Measurements from ENCODE around the gene LDLRAD4.

LDLRAD4 gene

DNA sequence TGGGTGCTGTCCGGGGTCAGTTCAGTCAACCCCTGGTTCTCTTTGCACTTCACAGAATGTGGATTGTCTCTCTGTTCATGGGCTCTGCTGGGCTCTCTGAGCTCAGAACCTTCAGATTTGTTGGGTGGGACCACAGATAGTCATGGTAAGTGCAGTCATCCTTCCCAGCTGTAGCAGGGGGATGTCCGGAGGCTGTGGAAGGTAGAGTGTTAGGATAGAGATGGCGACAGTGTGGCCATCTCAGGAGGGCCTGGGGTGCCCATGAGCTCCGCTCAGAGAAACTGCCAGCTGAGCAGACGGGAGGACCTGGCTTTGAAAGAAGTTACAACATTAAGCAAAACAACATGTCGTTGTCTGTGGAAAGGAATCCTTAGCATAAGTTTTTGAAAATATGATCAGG lies 358.0 kb downstream of the LDLRAD4 start:
- no peak overlapping the region for H2AFZ ChIP-seq (ENCODE audit: low read depth)
- no peaks in the 10 kb centered on the region for H3K36me3 ChIP-seq (ENCODE audit: insufficient read depth)

DNA sequence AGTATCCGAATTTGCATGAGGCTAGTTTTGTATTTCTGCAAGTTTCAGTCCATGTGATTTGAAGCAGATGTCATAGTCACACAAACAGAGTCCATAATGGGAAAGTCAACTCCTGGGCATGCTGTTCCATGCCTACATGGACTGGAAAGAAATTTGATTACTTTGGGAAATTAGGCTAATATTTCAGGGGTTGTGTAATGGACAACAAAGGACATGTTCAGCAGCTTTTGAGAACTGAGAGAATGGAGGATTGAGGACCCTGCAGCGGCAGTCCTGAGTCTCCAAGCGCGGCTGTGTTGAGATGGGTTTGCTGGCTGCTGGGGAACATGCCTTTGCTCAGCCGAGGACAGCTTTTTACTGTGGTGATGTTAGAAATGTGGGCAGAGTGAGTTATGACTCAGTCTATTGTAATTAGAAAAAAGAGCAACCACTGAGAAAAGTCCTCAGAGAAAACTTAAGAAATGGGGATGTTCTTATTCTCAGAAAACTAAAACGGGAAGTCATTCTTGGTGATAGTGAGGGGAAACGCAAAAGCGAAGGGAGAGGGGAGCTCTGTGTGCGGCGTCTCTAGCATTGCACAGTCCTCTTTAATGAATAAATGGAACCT lies 358.6 kb downstream of the LDLRAD4 start:
- H3K4me3 ChIP-seq (IDR thresholded peaks at IDR 0.05; ENCODE audit: insufficient read depth, low read depth, low read length), result no peak overlapping the region
- H3K4me1 ChIP-seq (ENCODE audit: low read depth, poor library complexity, severe bottlenecking), result peaks cover 6% of the 10 kb centered on the region
- peak overlapping the region; percentile 42 for H3K4me2 ChIP-seq
- H3K27me3 ChIP-seq (ENCODE audit: insufficient read depth, low read depth), result no peaks in the 10 kb centered on the region
- H4K20me1 ChIP-seq (ENCODE audit: insufficient read depth), result no peaks in the 10 kb centered on the region
- TF ChIP-seq, protein P1, sequence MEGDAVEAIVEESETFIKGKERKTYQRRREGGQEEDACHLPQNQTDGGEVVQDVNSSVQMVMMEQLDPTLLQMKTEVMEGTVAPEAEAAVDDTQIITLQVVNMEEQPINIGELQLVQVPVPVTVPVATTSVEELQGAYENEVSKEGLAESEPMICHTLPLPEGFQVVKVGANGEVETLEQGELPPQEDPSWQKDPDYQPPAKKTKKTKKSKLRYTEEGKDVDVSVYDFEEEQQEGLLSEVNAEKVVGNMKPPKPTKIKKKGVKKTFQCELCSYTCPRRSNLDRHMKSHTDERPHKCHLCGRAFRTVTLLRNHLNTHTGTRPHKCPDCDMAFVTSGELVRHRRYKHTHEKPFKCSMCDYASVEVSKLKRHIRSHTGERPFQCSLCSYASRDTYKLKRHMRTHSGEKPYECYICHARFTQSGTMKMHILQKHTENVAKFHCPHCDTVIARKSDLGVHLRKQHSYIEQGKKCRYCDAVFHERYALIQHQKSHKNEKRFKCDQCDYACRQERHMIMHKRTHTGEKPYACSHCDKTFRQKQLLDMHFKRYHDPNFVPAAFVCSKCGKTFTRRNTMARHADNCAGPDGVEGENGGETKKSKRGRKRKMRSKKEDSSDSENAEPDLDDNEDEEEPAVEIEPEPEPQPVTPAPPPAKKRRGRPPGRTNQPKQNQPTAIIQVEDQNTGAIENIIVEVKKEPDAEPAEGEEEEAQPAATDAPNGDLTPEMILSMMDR (conservative IDR thresholded peaks at IDR 0.05; ENCODE audit: low read depth, low read length), result no peak
- no peaks in the 10 kb centered on the region for H3K36me3 ChIP-seq (ENCODE audit: insufficient read depth)
- H3K27ac ChIP-seq, result peak overlapping the region; percentile 1; the same call in 1 of the 2 replicates
- H3K79me2 ChIP-seq (ENCODE audit: insufficient read depth, low read depth), result no peaks in the 10 kb centered on the region
- H3K9ac ChIP-seq, result peak overlapping the region; percentile 4; the same call in 1 of the 2 replicates
- peak overlapping the region; percentile 45; the same call in 1 of the 2 replicates for H2AFZ ChIP-seq (ENCODE audit: low read depth)

More for the DNA sequence above, 358.0 kb downstream of the LDLRAD4 start:
- Histone ChIP-seq H3K4me1 (ENCODE audit: low read depth, poor library complexity, severe bottlenecking) (peaks cover 6% of the 10 kb centered on the region), H4K20me1 (ENCODE audit: insufficient read depth) (no peaks in the 10 kb centered on the region), H3K4me2 (0 out of 2 replicates have a peak overlapping the region, but pooled peaks have one; percentile 42), H3K79me2 (ENCODE audit: insufficient read depth, low read depth) (no peaks in the 10 kb centered on the region), H3K9ac (no peak overlapping the region), H3K27ac (no peak overlapping the region), H3K27me3 (ENCODE audit: insufficient read depth, low read depth) (no peaks in the 10 kb centered on the region), H3K4me3 (IDR thresholded peaks at IDR 0.05; ENCODE audit: insufficient read depth, low read depth, low read length) (no peak overlapping the region)
- TF ChIP-seq, protein P1 (conservative IDR thresholded peaks at IDR 0.05; ENCODE audit: low read depth, low read length), result no peak

DNA sequence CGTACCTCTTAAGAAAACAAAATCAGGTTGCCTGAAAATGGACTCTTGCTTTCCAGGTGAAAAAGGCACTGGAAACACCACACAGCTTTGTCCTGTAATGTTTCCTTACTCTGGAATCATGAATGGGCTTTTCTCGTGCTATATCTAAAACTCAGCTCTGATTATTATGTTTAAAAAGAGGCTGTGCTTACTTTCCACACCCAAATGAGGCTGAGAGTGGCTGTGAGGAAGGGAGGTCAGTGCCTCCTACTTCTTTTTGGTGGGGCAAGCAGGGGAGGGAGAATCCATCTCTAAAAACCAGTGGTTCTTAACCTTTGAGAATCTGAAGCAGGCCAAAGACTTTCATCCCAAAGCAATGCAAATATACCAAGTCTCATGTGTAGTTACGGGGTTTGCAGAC lies 359.2 kb downstream of the LDLRAD4 start:
- Histone ChIP-seq H3K4me2 (peak overlapping the region; percentile 42), H3K36me3 (ENCODE audit: insufficient read depth) (no peaks in the 10 kb centered on the region), H3K4me3 (IDR thresholded peaks at IDR 0.05; ENCODE audit: insufficient read depth, low read depth, low read length) (no peak overlapping the region), H4K20me1 (ENCODE audit: insufficient read depth) (no peaks in the 10 kb centered on the region), H3K27me3 (ENCODE audit: insufficient read depth, low read depth) (no peaks in the 10 kb centered on the region), H3K27ac (peak overlapping the region; percentile 1; the same call in 1 of the 2 replicates), H2AFZ (ENCODE audit: low read depth) (peak overlapping the region; percentile 45; the same call in 1 of the 2 replicates), H3K4me1 (ENCODE audit: low read depth, poor library complexity, severe bottlenecking) (peaks cover 6% of the 10 kb centered on the region), H3K79me2 (ENCODE audit: insufficient read depth, low read depth) (no peaks in the 10 kb centered on the region), H3K9ac (peak overlapping the region; percentile 4; the same call in 1 of the 2 replicates)
- TF ChIP-seq, protein P1 (conservative IDR thresholded peaks at IDR 0.05; ENCODE audit: low read depth, low read length), result no peak

DNA sequence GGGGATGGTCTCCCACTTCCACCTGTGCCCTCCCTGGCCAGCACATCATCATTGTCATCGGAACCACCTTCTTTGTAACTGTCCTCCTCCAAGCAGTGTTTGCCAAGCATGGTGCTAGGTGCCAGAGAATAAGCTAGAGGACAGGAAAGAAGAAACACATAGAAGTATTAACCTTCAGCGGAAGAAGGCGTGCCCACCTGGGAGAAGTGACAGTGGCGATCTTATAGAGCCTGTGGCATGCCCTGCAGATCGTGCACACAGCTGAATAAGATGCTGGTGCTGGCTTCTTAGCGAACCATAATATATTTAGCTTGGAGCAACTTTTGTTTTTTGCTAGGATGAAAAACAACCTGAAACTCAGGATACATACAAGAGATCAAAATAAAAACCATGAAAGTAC lies 359.8 kb downstream of the LDLRAD4 start:
- no peaks in the 10 kb centered on the region for H3K36me3 ChIP-seq (ENCODE audit: insufficient read depth)
- H3K79me2 ChIP-seq (ENCODE audit: insufficient read depth, low read depth), result no peaks in the 10 kb centered on the region
- no peaks in the 10 kb centered on the region for H3K27me3 ChIP-seq (ENCODE audit: insufficient read depth, low read depth)
- no peak overlapping the region for H3K9ac ChIP-seq
- H3K4me1 ChIP-seq (ENCODE audit: low read depth, poor library complexity, severe bottlenecking), result peaks cover 6% of the 10 kb centered on the region
- no peak overlapping the region for H3K27ac ChIP-seq
- H4K20me1 ChIP-seq (ENCODE audit: insufficient read depth), result no peaks in the 10 kb centered on the region
- TF ChIP-seq, protein P1 (conservative IDR thresholded peaks at IDR 0.05; ENCODE audit: low read depth, low read length), result no peak
- 0 out of 2 replicates have a peak overlapping the region, but pooled peaks have one; percentile 42 for H3K4me2 ChIP-seq
- H3K4me3 ChIP-seq (IDR thresholded peaks at IDR 0.05; ENCODE audit: insufficient read depth, low read depth, low read length), result no peak overlapping the region
- H2AFZ ChIP-seq (ENCODE audit: low read depth), result no peak overlapping the region
